Prostate gland (tissue), 2 donors: Measurements from ENCODE around the gene HLA-DRA. TPM values are rescaled to one million over a fixed set of nuclear protein-coding genes. Genes with fewer than 3 reads are reported as not detected.

Source experiments
- DNase-seq: peaks from one replicate; pipeline ENCODE4 v3.0.0-alpha.2; 2019; ENCODE audit warnings: low spot score
- H3K27ac ChIP-seq, 2 donors: fragments of 200-600 bp; sonication (generic); 2 replicates each; pipeline ENCODE4 v1.5.1; 2017 to 2019
- H3K27me3 ChIP-seq: fragments of 200-600 bp; sonication (generic); replicated peaks from 2 replicates; pipeline ENCODE4 v1.5.1; 2019; ENCODE audit not compliant: insufficient read depth
- H3K36me3 ChIP-seq, 2 donors: fragments of 200-600 bp; sonication (generic); 1 replicate in 1 of 2; 2 replicates in 1 of 2; pipeline versions ENCODE4 v1.5.1 to v1.8.1; 2017 to 2019
- H3K4me1 ChIP-seq: fragments of 200-600 bp; sonication (generic); replicated peaks from 2 replicates; pipeline ENCODE4 v1.5.1; 2019
- H3K4me3 ChIP-seq, 2 donors: fragments of 200-600 bp; sonication (generic); 2 replicates each; pipeline ENCODE4 v1.5.1; 2017 to 2019
- H3K9me3 ChIP-seq: fragments of 200-600 bp; sonication (generic); 2 replicates; pipeline ENCODE4 v1.5.1; 2017
- POLR2A ChIP-seq: fragments of 450-650 bp; IDR thresholded peaks from one replicate; pipeline ENCODE4 v1.6.1; 2016; ENCODE audit warnings: antibody characterized with exemption, mild to moderate bottlenecking
- POLR2AphosphoS5 ChIP-seq: sonication (generic); formaldehyde crosslinking; IDR thresholded peaks from one replicate; pipeline ENCODE4 v1.6.1; 2017; ENCODE audit warnings: antibody characterized with exemption
- WGBS: methylation state at CpG from one replicate; pipeline ENCODE4 v1.1.5; 2018; 5-methylcytosine and 5-hydroxymethylcytosine counted together
- intact Hi-C: fragments of 100-400 bp; cut with DNase I; formaldehyde crosslinking; loops from one replicate; pipeline ENCODE4 v1.14.2; 2022
- total RNA-seq, 2 donors: library from RNA; depleted of rRNA; stranded (reverse); fragments of >200 nt; gene quantifications; one replicate each; pipeline ENCODE4 v1.1.0, GENCODE V29; 2016
- TF ChIP-seq, protein P1 (sequence below), 4 experiments: fragments of 200-600 bp in 2 of 4; fragments of 450-650 bp in 2 of 4; sonication (generic) in 2 of 4; IDR thresholded peaks; 1 replicate in 3 of 4; 2 replicates in 1 of 4; pipeline ENCODE4 v1.5.1; 2016 to 2019; ENCODE audit warnings: antibody characterized with exemption in 4 of 4, mild to moderate bottlenecking in 2 of 4, moderate library complexity in 2 of 4

The HLA-DRA gene
- total RNA-seq, 2 donors from 2014 or later, result 116 to 145 TPM

DNA sequence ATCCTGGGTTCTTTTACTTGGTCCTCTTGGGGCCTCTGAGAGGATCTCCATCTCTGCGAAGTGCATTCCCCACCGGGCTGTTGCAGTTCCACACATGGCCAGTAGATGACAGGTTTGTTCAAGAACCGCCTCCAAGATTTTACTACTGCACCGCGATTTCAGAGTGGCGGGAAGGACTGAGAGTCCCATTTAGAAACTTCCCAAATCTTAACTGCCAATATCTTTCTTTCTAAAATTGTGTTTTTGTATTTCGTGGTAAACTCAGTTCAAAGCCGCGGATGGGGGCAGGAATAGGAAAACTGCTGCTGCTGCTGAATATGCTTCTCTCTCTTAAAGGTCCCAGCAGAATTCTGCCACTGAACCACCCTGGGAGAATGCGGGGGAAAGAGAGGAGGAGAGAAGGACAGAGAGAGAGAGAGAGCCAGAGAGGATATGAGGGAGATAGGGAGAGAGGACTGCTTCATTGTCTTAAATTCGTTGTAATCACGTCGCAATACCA, 24.1 kb upstream of the HLA-DRA start:
- no peak overlapping the region for H3K4me3 ChIP-seq
- H3K27ac ChIP-seq, result no peak overlapping the region
- peaks cover 2% of the 10 kb centered on the region for H3K27me3 ChIP-seq
- H3K36me3 ChIP-seq, result no peaks in the 10 kb centered on the region
- H3K9me3 ChIP-seq, result no peaks in the 10 kb centered on the region
- DNase-seq, result peak; percentile 72
- 9% methylated on average over 13 of the region's 13 CpGs for WGBS
- intact Hi-C loops, result loop anchor here (10.0 kb wide), 1 partner anchor 449 kb away; no protein-coding TSS in a partner anchor
- TF ChIP-seq POLR2A (no peak), POLR2AphosphoS5 (peak; percentile 19)
- TF ChIP-seq, protein P1, sequence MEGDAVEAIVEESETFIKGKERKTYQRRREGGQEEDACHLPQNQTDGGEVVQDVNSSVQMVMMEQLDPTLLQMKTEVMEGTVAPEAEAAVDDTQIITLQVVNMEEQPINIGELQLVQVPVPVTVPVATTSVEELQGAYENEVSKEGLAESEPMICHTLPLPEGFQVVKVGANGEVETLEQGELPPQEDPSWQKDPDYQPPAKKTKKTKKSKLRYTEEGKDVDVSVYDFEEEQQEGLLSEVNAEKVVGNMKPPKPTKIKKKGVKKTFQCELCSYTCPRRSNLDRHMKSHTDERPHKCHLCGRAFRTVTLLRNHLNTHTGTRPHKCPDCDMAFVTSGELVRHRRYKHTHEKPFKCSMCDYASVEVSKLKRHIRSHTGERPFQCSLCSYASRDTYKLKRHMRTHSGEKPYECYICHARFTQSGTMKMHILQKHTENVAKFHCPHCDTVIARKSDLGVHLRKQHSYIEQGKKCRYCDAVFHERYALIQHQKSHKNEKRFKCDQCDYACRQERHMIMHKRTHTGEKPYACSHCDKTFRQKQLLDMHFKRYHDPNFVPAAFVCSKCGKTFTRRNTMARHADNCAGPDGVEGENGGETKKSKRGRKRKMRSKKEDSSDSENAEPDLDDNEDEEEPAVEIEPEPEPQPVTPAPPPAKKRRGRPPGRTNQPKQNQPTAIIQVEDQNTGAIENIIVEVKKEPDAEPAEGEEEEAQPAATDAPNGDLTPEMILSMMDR (IDR thresholded peaks at IDR 0.05), result peak; percentile 71 to 91 (median 88)
- H3K4me1 ChIP-seq, result no peaks in the 10 kb centered on the region

- no peak overlapping the region for H3K4me3 ChIP-seq
- 86% methylated on average over 3 of the region's 3 CpGs for WGBS
- H3K27me3 ChIP-seq, result peaks cover 2% of the 10 kb centered on the region
- H3K36me3 ChIP-seq, result no peaks in the 10 kb centered on the region
- no peak overlapping the region for H3K27ac ChIP-seq
- intact Hi-C loops, result loop anchor here (10.0 kb wide), 1 partner anchor 449 kb away; no protein-coding TSS in a partner anchor
- no peaks in the 10 kb centered on the region for H3K9me3 ChIP-seq
- H3K4me1 ChIP-seq, result no peaks in the 10 kb centered on the region
- TF ChIP-seq, protein P1 (IDR thresholded peaks at IDR 0.05), result no peak
- no peak for DNase-seq
These were observed 23.7 kb upstream of the HLA-DRA start for GRCh38 chr6:32416036-32416435.

- Histone ChIP-seq H3K4me1 (no peaks in the 10 kb centered on the region), H3K9me3 (no peaks in the 10 kb centered on the region), H3K4me3 (no peak overlapping the region), H3K36me3 (no peaks in the 10 kb centered on the region), H3K27me3 (peaks cover 2% of the 10 kb centered on the region), H3K27ac (no peak overlapping the region)
- no peak for TF ChIP-seq POLR2A
- TF ChIP-seq, protein P1 (IDR thresholded peaks at IDR 0.05), result no peak
- no peak for TF ChIP-seq POLR2AphosphoS5
- WGBS, result 97% methylated on average over 3 of the region's 3 CpGs
- intact Hi-C loops, result loop anchor here (5.0 kb wide), 1 partner anchor 368 kb away; no protein-coding TSS in a partner anchor
- no peak for DNase-seq
These were observed 14.9 kb upstream of the HLA-DRA start for GRCh38 chr6:32424589-32425300.

DNA sequence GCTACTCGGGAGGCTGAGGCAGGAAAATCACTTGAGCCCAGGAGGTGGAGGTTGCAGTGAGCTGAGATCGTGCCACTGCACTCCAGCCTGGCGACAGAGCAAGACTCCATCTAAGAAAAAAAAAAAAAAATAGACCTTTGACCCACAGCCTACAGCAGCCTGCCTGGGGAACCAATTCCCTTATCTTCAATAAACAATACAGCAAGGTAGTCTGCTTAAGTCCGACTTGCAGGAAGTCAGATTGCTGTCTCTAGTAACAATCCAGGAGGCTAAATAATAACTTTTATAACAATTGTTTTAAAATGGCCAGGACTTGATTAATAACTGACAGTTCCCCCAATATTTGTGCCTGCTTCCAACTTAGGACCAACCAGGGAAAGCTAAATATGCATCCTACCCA, 13.3 kb upstream of the HLA-DRA start:
- Histone ChIP-seq H3K36me3 (no peaks in the 10 kb centered on the region), H3K9me3 (no peaks in the 10 kb centered on the region), H3K27ac (no peak overlapping the region), H3K27me3 (no peaks in the 10 kb centered on the region), H3K4me3 (no peak overlapping the region), H3K4me1 (no peaks in the 10 kb centered on the region)
- intact Hi-C loops, result loop anchor here (5.0 kb wide), 1 partner anchor 366 kb away; no protein-coding TSS in a partner anchor
- TF ChIP-seq, protein P1 (IDR thresholded peaks at IDR 0.05), result no peak
- TF ChIP-seq POLR2AphosphoS5 (no peak), POLR2A (no peak)
- WGBS, result 83% methylated on average over 4 of the region's 4 CpGs
- DNase-seq, result no peak

DNA sequence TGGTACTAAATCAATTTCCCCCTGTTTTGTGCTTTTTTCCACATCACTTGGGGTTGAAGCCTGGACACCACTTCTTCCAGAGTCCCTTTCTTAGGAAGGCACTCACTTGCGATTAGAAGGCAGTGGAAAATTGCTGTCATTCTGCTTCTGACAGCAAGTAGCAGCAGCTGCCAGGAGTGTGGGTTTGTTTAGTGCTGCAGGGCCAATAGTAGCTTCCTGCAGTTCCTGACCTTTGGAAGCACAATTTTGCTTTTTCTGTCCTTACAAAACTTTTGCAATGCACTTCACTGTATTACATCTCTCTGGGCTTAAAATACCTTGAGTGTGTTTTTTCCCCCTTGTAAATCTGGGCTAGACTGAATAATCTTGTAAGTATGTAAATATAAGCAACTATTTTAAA, 12.5 kb upstream of the HLA-DRA start:
- Histone ChIP-seq H3K9me3 (no peaks in the 10 kb centered on the region), H3K27ac (no peak overlapping the region), H3K27me3 (no peaks in the 10 kb centered on the region), H3K4me1 (no peaks in the 10 kb centered on the region), H3K4me3 (no peak overlapping the region), H3K36me3 (no peaks in the 10 kb centered on the region)
- 41% methylated on average over 1 of the region's 1 CpG for WGBS
- no peak for TF ChIP-seq POLR2A
- TF ChIP-seq, protein P1 (IDR thresholded peaks at IDR 0.05), result no peak
- intact Hi-C loops, result loop anchor here (5.0 kb wide), 1 partner anchor 365 kb away; no protein-coding TSS in a partner anchor
- no peak for DNase-seq
